HG03039 (cell line): ENCODE measurements around the gene PMEPA1.
A peak's percentile ranks its signal among the peaks of the same experiment; 100 is the strongest.

ENCODE experiments used
- ATAC-seq: cut with Tn5 transposase; IDR thresholded peaks from one replicate; pipeline ENCODE4 v1.9.1; 2021; ENCODE audit warnings: mild to moderate bottlenecking, moderate library complexity; ENCODE audit not compliant: unreplicated experiment

PMEPA1 gene, protein sequence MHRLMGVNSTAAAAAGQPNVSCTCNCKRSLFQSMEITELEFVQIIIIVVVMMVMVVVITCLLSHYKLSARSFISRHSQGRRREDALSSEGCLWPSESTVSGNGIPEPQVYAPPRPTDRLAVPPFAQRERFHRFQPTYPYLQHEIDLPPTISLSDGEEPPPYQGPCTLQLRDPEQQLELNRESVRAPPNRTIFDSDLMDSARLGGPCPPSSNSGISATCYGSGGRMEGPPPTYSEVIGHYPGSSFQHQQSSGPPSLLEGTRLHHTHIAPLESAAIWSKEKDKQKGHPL

DNA sequence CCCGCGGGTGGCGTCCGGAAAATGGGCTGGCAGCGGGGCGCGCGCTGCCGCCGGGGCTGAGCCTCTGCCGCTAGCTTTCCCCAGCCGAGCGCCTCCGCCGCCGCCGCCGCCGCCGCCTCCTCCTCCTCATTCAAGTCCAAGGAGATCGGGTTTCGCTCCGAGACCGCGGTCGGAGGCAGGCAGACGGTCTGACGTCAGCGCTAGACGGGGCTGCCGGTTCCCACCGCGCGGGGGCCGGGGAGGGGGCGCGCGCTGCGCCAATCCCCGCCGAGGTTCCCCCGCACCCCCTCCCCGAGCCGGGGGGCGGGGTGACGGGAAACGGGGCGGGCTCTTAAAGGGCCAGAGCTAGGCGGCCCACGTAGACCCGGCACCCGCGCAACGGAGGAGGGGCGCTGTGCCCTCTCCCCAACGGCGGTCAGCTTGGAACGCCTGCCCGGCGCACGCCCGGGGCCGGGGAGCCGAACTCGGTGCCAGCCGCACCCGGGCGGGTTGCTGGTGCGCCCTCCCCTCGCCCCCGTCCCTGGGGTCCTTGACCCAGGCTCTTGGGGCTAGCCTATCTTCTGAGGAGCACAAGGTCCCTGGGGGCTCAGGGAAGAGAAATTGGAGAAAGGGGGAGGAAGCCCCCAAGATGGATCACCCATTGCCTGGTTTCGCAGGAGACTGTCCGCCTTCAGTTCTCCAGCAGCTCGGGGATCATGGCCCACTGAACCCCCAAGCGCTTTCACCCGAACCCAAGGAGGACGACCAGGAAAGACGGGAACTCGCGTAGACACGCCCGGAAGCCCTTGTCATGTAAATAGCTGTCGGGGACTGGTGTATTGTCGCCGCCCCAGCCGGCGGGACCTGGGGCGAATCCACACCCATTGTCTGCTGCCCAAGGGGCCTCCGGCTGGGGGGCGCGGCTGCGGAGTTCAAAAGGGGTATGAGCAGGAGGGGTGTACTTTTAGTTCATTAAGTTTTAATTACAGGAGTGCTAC lies at the start of gene PMEPA1:
TSS of gene PMEPA1 (minus strand) at position 193 of the 977 bp plus-strand sequence. CDS start 433 bp downstream, outside the sequence.
- peak; percentile 79 for ATAC-seq

DNA sequence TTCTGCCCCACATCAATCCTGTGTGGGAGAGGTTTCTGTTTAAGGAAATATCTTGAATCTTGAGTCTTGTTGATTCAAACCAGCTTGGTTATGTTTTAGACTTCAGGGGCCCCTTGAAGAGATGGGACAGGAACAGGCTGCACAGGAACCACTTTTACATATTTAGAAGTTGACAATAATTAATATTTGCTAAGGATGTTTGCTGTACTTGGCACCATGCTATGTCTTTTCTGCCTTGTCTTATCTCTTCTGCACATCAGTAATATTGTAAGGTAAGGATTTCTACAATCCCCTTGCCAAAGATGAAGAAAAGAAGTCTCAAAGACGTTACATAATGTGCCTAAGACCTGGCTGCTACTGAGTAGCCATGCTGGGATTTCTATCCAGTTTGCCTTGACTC lies 48.0 kb upstream of the PMEPA1 start:
- ATAC-seq = no peak

DNA sequence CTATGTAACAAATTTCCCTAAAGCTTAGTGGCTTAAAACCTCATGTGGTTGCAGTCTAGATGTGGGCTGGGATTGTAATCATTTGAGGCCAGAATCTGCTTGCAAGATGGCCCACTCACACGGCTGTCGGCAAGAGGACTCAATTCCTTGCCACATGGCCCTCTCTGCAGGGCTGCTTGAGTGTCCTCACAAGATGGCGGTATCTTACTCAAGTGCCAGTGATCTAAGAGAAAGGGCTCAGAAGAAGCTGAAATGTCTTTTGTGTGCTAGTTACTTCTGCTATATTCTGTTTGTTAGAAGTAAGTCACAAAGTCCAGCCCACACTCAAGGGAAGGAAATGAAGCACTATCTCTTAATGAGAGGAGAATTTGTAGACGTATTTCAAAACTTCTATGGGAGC lies 47.1 kb upstream of the PMEPA1 start:
- ATAC-seq = no peak

DNA sequence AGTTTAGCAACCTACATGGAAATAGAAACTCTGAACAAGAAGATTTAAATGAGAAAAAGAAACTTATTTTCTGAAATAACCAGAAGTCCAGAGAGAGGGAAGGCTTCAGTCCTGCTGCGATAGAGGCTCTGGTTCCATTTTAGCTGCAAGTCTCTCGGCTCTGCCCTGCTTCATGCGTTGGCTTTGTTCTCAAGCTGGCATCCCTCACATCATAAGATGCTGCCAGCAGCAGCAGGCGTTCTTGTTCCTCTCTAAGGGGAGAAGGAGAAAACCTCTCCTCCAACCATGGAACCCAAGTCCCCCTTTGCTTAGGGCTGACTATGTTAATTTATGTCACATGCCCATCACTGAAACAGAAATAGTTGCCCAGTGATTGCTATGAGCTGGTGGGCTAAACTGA lies 46.4 kb upstream of the PMEPA1 start:
- no peak for ATAC-seq

DNA sequence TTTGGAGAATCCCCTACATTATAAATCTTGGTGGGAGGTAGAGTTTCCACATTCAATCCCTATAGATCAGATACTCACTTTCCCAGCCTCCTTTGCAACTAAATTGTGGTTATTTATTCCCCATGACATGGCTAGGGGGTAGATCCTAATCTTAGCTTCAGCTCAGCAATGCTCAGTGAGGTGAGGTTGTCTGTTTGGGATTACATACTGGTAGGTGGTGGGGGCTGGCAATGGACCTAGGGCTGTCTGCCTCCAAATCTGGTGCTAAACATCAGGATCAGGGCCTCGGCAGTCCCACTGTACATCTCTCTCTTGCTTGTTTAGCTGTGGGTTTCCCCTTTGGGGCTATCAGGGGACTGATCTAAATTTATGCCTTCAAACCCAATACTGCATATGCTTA lies 45.8 kb upstream of the PMEPA1 start:
- ATAC-seq = no peak

DNA sequence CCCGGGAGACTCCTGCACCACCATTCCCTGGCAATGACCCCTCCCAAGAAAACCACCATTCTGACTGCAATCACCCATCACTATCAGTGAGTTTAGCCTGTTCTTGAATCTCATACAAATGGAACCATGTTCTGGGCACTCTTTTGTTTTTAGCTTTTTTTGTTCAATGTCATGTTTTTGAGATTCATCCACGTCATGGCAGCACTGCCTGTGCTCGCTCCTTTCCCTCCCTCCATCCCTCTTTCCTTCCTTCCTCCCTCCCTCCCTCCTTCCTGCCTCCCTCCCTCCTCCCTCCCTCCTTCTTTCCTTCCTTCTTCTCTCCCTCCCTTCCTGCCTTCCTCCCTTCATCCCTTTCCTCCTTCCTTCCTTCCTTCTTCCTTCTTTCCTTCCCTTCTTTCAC lies 44.4 kb upstream of the PMEPA1 start:
- no peak for ATAC-seq

DNA sequence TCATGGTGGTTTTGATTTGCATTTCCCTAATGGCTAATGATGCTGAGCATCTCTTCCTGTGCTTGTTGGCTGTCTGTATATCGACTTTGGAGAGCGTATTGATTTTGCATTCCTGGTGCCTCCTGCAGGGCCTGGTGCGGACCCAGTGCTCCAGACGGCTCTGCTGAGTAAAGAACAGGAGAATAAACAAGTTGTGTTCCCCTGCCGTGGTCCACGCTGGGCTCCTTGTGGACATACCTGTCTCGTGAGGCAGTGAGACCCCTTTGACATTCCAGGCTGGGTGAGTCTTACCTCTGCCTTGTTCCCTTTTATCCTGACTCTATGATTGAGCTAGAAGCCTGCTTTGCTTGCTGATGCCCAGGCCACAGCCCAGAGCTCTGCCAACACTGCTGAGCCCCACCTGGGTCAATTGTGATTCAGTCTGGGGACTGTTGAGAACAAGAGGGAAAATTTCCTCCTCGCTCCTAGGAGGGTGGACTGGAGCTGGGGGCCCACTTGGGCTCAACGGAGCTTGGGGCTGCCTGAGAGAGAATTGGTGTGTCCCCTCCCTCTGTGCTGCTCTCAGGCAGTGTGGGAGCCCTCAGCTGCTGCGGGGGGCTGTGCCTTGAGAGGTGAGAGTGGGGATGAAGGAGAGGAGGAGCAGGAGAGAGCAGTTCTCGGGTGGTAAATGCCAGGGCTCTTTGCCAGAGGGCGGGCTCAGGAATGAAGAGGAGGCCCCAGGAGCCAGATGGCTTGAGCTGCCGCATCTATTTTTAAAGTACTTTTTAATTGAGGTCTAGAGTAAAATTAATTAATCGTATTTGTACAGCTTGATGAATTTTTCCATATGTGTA lies 43.7 kb upstream of the PMEPA1 start:
- no peak for ATAC-seq

DNA sequence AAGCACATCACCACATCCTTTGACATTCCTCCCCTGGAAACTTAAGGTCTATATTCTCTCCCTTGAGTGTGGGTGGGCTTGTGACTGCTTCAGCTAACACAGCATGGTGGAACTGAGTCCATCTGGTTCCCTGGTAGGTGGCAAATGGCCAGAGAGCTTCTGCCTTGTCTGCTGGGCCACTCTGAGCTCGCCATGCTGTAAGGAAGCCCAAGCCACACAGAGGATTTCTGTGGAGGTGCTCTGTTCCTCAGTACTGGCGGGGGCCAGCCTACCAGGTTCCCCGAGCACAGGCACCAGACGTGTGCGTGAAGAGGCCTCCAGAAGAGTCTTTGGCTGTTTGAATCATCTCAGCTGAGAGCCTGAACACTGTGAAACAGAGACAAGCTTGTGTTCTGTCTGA lies 41.6 kb upstream of the PMEPA1 start:
- no peak for ATAC-seq

DNA sequence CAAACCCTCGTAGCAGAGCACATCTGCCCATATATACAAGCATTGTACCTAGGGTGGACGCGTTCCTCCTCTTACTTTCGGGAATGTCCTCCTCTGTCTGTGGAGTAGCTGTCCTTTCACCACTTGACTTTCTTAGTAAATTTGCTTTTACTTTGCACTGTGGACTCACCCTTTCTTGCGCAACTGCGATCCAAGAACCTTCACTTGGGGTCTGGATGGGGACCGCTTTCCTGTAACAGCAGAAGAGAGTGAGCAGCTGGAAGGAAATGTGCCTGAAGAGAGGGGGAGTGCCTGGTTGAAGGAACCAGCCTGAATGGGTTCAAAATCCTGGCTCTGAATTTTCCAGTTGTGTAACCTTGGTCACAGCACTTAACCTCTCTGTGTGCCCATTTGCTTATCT lies 40.1 kb upstream of the PMEPA1 start:
- ATAC-seq = no peak

DNA sequence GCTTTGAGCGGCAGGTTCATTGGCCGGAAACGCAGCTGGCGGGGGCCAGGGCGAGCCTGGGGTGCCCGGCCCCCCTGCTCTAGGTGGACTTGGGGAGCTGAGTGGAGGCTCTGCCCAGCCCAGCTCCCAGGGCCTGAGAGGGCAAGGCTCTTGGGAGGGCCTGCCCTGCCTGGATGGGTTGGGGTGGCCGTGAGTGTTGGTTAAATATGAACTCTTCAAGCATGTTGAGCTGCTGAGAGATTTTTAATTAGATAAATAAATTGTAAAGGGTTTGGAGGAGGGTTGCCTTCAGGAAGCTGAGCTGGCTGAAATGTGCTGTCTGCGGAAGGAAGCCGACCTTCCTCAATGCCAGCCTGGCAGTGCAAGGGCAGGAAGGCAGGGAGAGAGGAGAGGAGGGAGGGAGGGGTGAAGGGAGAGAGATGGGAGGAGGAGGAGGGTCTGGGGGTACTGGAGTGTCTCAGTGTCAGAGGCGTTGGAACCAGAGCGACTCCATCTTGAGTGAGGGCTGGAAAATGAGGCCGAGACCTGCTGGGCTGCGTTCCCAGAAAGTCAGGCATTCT lies 39.4 kb upstream of the PMEPA1 start:
- ATAC-seq = peak; percentile 31

DNA sequence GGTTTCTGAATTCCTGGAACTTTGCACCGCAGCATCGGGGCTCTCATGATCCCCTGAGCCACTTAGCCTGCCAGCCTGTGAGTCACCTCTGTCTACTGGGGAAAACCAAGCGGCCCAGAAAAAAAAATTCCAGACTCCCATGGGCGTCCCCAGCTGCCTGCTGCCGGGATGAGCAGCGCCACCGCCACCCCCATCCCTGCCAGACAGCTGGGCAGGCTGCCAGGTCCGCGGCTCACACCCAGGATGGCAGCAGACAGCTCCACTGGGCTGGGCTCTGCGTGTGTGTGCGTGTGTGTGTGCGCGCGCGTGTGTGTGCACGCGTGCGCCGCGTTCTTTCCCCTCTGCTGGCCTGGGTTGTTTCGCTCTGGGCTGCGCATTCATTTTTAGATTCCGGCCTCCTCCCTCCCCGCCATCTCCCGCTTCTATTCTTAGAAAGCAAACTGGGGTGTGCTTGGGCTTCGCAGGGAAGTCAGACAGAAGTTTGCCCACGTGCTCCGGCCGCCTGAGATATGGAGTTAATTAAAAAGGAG lies 38.9 kb upstream of the PMEPA1 start:
- peak; percentile 55 for ATAC-seq

DNA sequence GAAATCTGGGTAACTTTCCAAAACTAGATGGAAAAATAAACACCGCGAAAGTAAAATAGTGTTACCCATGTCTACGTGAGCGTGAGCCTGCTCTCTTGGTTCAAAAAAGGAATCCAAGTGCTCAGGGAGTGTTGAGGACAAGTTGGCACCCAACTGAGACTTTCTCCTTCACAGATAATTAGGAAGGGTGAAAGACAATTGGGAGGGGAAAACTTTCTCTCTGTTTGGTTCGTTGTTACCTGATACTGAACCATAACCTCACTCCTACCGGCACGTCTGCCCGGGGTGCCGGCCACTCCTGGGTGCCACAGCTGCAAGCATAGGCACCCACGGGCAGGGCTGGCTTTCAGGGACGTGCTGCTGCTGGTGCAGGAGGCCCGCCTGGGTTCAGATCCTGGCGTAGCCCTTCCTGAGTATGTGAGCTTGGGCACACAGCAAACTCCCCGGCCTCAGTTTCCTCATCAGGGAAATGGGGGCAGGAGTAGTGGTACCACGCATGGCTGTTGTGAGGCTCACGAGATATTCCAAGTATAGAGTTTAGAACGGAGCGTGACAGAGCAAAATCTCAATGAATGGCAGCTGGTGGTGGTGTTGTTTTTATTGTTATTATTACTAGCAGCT lies 38.2 kb upstream of the PMEPA1 start:
- no peak for ATAC-seq

DNA sequence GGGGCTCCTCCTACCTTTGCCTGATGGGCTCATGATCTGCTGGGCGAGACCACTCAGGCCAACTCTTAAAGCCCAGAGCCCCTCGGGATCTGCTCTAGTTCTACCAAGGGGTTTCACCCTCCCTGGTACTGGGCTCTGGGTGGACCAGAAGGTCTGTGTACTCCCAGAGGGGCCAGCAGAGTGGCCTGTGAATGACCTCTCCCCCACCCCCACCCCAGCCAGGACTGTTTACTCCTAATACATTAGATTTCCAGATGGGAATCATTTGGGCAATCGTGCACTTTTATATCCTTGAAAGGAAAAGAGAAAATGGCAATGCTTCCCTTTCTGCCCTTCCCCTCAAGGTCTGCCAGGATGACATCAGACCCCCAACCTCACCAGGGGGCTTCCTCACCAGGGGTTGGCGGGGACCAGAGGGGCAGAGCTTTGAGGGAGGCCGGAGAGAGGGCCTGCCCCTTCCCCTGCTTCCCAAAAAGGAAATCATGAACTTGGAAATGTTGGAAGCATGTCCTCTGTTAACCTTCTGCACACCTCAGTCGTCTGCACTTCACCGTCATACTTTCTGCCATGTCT lies 37.1 kb upstream of the PMEPA1 start:
- ATAC-seq = no peak

DNA sequence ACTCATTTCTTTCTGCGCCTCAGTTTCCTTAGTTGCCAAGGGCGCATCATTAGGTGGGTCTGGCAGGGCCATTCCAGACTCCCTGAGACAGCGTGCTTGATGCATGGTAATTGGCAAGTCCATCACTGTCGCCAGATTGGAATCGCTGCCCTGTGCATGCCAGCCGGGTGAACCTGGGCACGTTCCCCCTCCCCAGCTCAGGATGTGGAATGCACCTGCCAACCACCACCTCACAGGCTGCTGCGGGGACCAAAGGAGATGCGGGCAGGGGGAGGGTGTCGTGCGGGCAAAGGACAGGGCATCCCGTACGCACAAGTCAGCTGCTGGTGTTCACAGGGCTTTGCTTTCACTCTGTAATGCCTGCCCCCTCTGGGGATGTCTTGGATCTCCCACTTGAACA lies 36.4 kb upstream of the PMEPA1 start:
- ATAC-seq = no peak

DNA sequence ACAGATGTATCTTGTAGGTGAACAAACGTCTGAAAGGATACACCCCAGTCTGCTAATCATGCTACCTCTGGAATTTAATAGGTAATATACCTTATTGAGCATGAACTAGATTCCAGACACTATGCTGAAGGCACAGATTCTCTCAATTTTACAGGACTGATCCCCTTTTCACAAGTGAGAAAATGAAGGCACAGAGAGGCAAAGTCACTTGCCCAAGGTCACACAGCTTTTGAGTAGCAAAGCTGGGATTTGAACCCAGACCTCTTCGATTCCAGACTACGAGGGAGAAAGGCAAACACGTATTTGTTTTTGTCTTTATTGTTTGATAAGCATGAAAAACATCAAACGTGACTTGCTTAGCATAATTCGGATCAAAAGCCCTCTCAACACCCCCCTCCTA lies 34.4 kb upstream of the PMEPA1 start:
- no peak for ATAC-seq

DNA sequence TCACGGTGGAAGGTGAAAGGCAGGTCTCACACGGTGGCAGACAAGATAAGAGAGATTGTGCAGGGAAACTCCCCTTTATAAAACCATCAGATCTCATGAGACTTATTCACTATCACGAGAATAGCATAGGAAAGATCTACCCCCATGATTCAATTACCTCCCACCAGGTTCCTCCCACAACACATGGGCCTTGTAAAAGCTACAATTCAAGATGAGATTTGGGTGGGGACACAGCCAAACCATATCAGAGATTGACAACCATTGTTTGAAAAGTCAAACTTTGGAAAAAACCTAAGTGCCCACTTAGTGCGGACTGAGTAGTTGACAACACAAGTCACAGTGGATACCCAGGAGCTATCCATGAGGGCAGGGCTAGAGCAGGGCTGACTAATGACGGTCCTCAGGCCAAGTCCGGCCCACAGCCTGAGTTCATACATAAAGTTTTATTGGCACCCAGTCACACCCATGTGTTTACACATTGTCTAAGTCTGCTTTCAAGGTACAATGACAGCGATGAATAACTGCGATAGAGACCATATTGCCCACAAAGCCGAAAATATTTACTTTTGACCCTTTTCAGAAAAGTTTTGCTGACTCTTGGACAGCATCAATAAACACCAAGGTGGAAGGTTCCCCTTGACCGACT lies 33.8 kb upstream of the PMEPA1 start:
- no peak for ATAC-seq

DNA sequence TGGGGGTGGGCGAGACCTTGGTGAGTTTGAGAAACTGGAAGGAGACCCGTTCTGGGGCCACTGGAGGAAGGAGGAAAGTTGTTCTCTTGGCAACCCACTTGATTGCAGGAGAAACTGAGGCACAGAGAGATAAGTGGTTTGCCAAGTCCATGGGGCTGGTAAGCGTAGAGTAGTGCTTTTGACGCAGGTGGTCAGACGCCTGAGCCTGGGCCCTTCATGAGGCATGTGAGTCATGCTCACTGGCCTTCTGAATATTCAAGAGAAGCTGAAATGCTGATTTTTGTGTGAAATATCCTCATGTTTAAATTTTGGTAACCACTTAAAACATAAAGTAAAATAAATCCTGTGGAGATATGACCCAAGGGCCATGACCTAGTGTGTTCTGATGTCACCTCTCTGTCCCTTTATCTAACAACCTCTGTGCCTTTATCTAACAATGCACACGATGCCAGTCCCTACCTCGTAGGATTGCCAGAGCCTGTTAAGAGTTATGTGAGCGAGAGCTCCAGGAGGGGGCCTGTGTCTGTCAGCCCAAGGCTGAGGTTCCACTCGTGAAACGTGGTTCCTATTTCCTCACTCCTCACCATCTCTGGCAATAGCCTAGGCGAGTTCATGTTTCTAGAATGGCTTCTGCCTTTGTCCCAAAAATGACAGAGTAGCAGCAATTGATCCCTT lies 32.8 kb upstream of the PMEPA1 start:
- ATAC-seq = no peak

DNA sequence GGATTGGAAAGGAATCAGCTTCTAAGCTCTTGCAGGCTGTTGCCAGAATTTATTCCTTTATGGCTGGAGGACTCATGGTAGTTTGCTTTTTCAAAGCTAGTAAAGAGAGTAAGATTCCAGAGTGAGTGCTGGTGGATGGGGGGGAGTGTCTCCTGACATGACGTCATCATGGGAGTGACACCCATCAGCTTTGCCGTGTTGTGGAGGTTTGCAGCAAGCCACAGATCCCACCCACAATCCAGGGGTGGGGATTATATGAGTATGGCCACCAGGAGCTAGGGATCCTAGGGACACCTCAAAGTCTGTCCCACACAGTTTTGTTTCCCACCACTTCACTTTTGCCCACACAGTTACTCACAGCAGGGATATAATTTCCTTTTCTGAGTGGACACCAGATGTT lies 28.7 kb upstream of the PMEPA1 start:
- no peak for ATAC-seq

DNA sequence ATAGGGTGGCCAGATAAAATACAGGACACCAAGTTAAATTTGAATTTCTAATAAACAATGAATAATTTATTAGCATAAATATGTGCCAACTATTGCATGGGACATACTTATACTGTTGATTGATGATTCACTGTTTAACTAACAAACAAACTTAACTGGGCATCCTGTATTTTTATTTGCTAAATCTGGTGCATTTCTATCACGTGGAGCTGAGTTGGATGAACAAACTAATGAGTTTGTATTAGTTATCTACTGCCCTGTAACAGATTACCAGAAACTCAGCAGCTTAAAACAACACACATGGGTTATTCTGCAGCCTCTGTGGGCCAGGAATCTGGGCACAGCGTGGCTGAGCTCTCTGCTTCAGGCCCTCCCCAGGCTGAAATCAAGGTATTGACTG lies 28.2 kb upstream of the PMEPA1 start:
- no peak for ATAC-seq
